ENCODE data around the gene CNR1. TPM values are rescaled to one million over a fixed set of nuclear protein-coding genes. Genes with fewer than 3 reads are reported as not detected.

The CNR1 gene
- total RNA-seq, 2 experiments from 2014 or later: not detected

- Mint-ChIP-seq H3K27ac (no peak overlapping the region), H3K36me3 (ENCODE audit: low read depth) (no peaks in the 10 kb centered on the region), H3K27me3 (ENCODE audit: low read depth) (peaks cover 55% of the 10 kb centered on the region), H3K4me1 (ENCODE audit: low read depth) (peaks cover 12% of the 10 kb centered on the region), H3K4me3 (peak overlapping the region; percentile 74), H3K9me3 (no peaks in the 10 kb centered on the region)
- peak; percentile 10 for DNase-seq
- CTCF ChIA-PET: no interaction called here
- intact Hi-C loops (cut with micrococcal nuclease): loop anchor here (5.0 kb wide), 4 partner anchors 234 to 774 kb away; no protein-coding TSS in a partner anchor
These were observed 575 bp upstream of the CNR1 start for GRCh38 chr6:88166493-88167351.

GRCh38 chr6:88165087-88165843, 882 bp downstream of the CNR1 start:
- Mint-ChIP-seq H3K4me1 (ENCODE audit: low read depth) (peaks cover 12% of the 10 kb centered on the region), H3K27me3 (ENCODE audit: low read depth) (peaks cover 51% of the 10 kb centered on the region), H3K36me3 (ENCODE audit: low read depth) (no peaks in the 10 kb centered on the region), H3K4me3 (peak overlapping the region; percentile 11), H3K9me3 (no peaks in the 10 kb centered on the region), H3K27ac (no peak overlapping the region)
- no peak for DNase-seq
- CTCF ChIA-PET: no interaction called here
- intact Hi-C loops (cut with micrococcal nuclease): loop anchor here (5.0 kb wide), 4 partner anchors 233 to 773 kb away; no protein-coding TSS in a partner anchor

- H3K9me3 Mint-ChIP-seq: no peaks in the 10 kb centered on the region
- H3K27me3 Mint-ChIP-seq (ENCODE audit: low read depth): peaks cover 41% of the 10 kb centered on the region
- no peak overlapping the region for H3K4me3 Mint-ChIP-seq
- intact Hi-C loops (cut with micrococcal nuclease): no loop called here
- no peak overlapping the region for H3K27ac Mint-ChIP-seq
- no peaks in the 10 kb centered on the region for H3K36me3 Mint-ChIP-seq (ENCODE audit: low read depth)
- CTCF ChIA-PET: interaction anchor here (1.2 kb wide), 1 partner anchor 8 kb away, joined by 4 read pairs; no protein-coding TSS in a partner anchor
- DNase-seq: no peak
- peaks cover 12% of the 10 kb centered on the region for H3K4me1 Mint-ChIP-seq (ENCODE audit: low read depth)
These were observed 2.1 kb downstream of the CNR1 start for GRCh38 chr6:88164061-88164460.

- intact Hi-C loops (cut with micrococcal nuclease): no loop called here
- H3K9me3 Mint-ChIP-seq: no peaks in the 10 kb centered on the region
- no peaks in the 10 kb centered on the region for H3K36me3 Mint-ChIP-seq (ENCODE audit: low read depth)
- H3K4me3 Mint-ChIP-seq: no peak overlapping the region
- DNase-seq: no peak
- peaks cover 36% of the 10 kb centered on the region for H3K27me3 Mint-ChIP-seq (ENCODE audit: low read depth)
- no peak overlapping the region for H3K27ac Mint-ChIP-seq
- CTCF ChIA-PET: interaction anchor here (1.2 kb wide), 1 partner anchor 8 kb away, joined by 4 read pairs; no protein-coding TSS in a partner anchor
- peaks cover 12% of the 10 kb centered on the region for H3K4me1 Mint-ChIP-seq (ENCODE audit: low read depth)
These were observed 2.5 kb downstream of the CNR1 start for GRCh38 chr6:88163616-88164015.

- Mint-ChIP-seq H3K4me1 (ENCODE audit: low read depth) (peaks cover 7% of the 10 kb centered on the region), H3K9me3 (no peaks in the 10 kb centered on the region), H3K4me3 (no peak overlapping the region), H3K27me3 (ENCODE audit: low read depth) (peaks cover 24% of the 10 kb centered on the region), H3K36me3 (ENCODE audit: low read depth) (no peaks in the 10 kb centered on the region), H3K27ac (no peak overlapping the region)
- intact Hi-C loops (cut with micrococcal nuclease): no loop called here
- CTCF ChIA-PET: no interaction called here
- no peak for DNase-seq
These were observed 4.2 kb downstream of the CNR1 start for GRCh38 chr6:88161940-88162339.

GRCh38 chr6:88157106-88157505, 9.0 kb downstream of the CNR1 start:
- no peak for DNase-seq
- Mint-ChIP-seq H3K36me3 (ENCODE audit: low read depth) (no peaks in the 10 kb centered on the region), H3K4me1 (ENCODE audit: low read depth) (no peaks in the 10 kb centered on the region), H3K27ac (no peak overlapping the region), H3K4me3 (no peak overlapping the region), H3K9me3 (no peaks in the 10 kb centered on the region), H3K27me3 (ENCODE audit: low read depth) (peaks cover 2% of the 10 kb centered on the region)
- CTCF ChIA-PET: no interaction called here
- intact Hi-C loops (cut with micrococcal nuclease): no loop called here

- CTCF ChIA-PET: no interaction called here
- Mint-ChIP-seq H3K4me1 (ENCODE audit: low read depth) (no peaks in the 10 kb centered on the region), H3K27ac (no peak overlapping the region), H3K27me3 (ENCODE audit: low read depth) (peaks cover 15% of the 10 kb centered on the region), H3K36me3 (ENCODE audit: low read depth) (no peaks in the 10 kb centered on the region), H3K9me3 (no peaks in the 10 kb centered on the region), H3K4me3 (no peak overlapping the region)
- DNase-seq: no peak
- intact Hi-C loops (cut with micrococcal nuclease): no loop called here
These were observed 20.7 kb downstream of the CNR1 start for GRCh38 chr6:88145298-88145963.

- H3K4me1 Mint-ChIP-seq (ENCODE audit: low read depth): no peaks in the 10 kb centered on the region
- H3K36me3 Mint-ChIP-seq (ENCODE audit: low read depth): no peaks in the 10 kb centered on the region
- no peaks in the 10 kb centered on the region for H3K9me3 Mint-ChIP-seq
- H3K4me3 Mint-ChIP-seq: no peak overlapping the region
- DNase-seq: no peak
- CTCF ChIA-PET: no interaction called here
- intact Hi-C loops (cut with micrococcal nuclease): no loop called here
- H3K27ac Mint-ChIP-seq: no peak overlapping the region
- H3K27me3 Mint-ChIP-seq (ENCODE audit: low read depth): peaks cover 13% of the 10 kb centered on the region
These were observed 21.4 kb downstream of the CNR1 start for GRCh38 chr6:88144637-88145297.

GRCh38 chr6:88143421-88144157, 22.6 kb downstream of the CNR1 start:
- no peak overlapping the region for H3K4me3 Mint-ChIP-seq
- H3K4me1 Mint-ChIP-seq (ENCODE audit: low read depth): no peaks in the 10 kb centered on the region
- intact Hi-C loops (cut with micrococcal nuclease): no loop called here
- no peaks in the 10 kb centered on the region for H3K36me3 Mint-ChIP-seq (ENCODE audit: low read depth)
- no peak overlapping the region for H3K27ac Mint-ChIP-seq
- CTCF ChIA-PET: no interaction called here
- no peak for DNase-seq
- H3K9me3 Mint-ChIP-seq: no peaks in the 10 kb centered on the region
- peaks cover 10% of the 10 kb centered on the region for H3K27me3 Mint-ChIP-seq (ENCODE audit: low read depth)

GRCh38 chr6:88142297-88142668, 23.9 kb downstream of the CNR1 start:
- no peak overlapping the region for H3K27ac Mint-ChIP-seq
- intact Hi-C loops (cut with micrococcal nuclease): no loop called here
- CTCF ChIA-PET: no interaction called here
- H3K27me3 Mint-ChIP-seq (ENCODE audit: low read depth): peaks cover 10% of the 10 kb centered on the region
- H3K9me3 Mint-ChIP-seq: no peaks in the 10 kb centered on the region
- DNase-seq: no peak
- H3K4me1 Mint-ChIP-seq (ENCODE audit: low read depth): no peaks in the 10 kb centered on the region
- no peaks in the 10 kb centered on the region for H3K36me3 Mint-ChIP-seq (ENCODE audit: low read depth)
- no peak overlapping the region for H3K4me3 Mint-ChIP-seq

- CTCF ChIA-PET: no interaction called here
- Mint-ChIP-seq H3K36me3 (ENCODE audit: low read depth) (no peaks in the 10 kb centered on the region), H3K4me1 (ENCODE audit: low read depth) (no peaks in the 10 kb centered on the region), H3K27me3 (ENCODE audit: low read depth) (peaks cover 10% of the 10 kb centered on the region), H3K9me3 (no peaks in the 10 kb centered on the region), H3K27ac (no peak overlapping the region), H3K4me3 (no peak overlapping the region)
- intact Hi-C loops (cut with micrococcal nuclease): no loop called here
- no peak for DNase-seq
These were observed 24.4 kb downstream of the CNR1 start for GRCh38 chr6:88141561-88142296.

Measured in activated naive CD4-positive, alpha-beta T cell treated with anti-CD3 and anti-CD28 coated beads for 36 hours (primary cell).